Hepatocyte (in vitro differentiated cells): ENCODE measurements around the gene PIK3R5. TPM values are rescaled to one million over a fixed set of nuclear protein-coding genes. Genes with fewer than 3 reads are reported as not detected.
A peak's percentile ranks its signal among the peaks of the same experiment; 100 is the strongest.

Experiments used
- DNase-seq: peaks from one replicate; pipeline ENCODE4 v3.0.0-alpha.2; 2016; ENCODE audit warnings: low spot score
- H2AFZ ChIP-seq: fragments of 200-600 bp; sonication (generic); 2 replicates; pipeline ENCODE4 v1.6.0; 2016; ENCODE audit warnings: antibody characterized with exemption, mild to moderate bottlenecking
- H3K27ac ChIP-seq: fragments of 200-600 bp; sonication (generic); 2 replicates; pipeline ENCODE4 v1.5.1; 2016; ENCODE audit warnings: mild to moderate bottlenecking
- H3K27me3 ChIP-seq: fragments of 200-600 bp; sonication (generic); 2 replicates; pipeline ENCODE4 v1.6.1; 2016
- H3K36me3 ChIP-seq: fragments of 200-600 bp; sonication (generic); replicated peaks from 2 replicates; pipeline ENCODE4 v1.5.1; 2016; ENCODE audit warnings: low read depth; ENCODE audit not compliant: insufficient read depth
- H3K4me1 ChIP-seq: fragments of 200-600 bp; sonication (generic); 2 replicates; pipeline ENCODE4 v1.5.1; 2016; ENCODE audit warnings: mild to moderate bottlenecking, moderate library complexity; ENCODE audit not compliant: insufficient read depth
- H3K4me2 ChIP-seq: fragments of 200-600 bp; sonication (generic); 2 replicates; pipeline ENCODE4 v1.6.0; 2016
- H3K4me3 ChIP-seq: fragments of 200-600 bp; sonication (generic); 2 replicates; pipeline ENCODE4 v1.5.1; 2016; ENCODE audit warnings: mild to moderate bottlenecking
- H3K79me2 ChIP-seq: fragments of 200-600 bp; sonication (generic); 2 replicates; pipeline ENCODE4 v1.6.0; 2017; ENCODE audit warnings: mild to moderate bottlenecking
- H3K9me2 ChIP-seq: fragments of 200-600 bp; sonication (generic); replicated peaks from 2 replicates; pipeline ENCODE4 v1.6.0; 2017; ENCODE audit warnings: mild to moderate bottlenecking; ENCODE audit not compliant: insufficient read depth
- H3K9me3 ChIP-seq: fragments of 200-600 bp; sonication (generic); 2 replicates; pipeline ENCODE4 v1.5.1; 2016; ENCODE audit warnings: low read depth, mild to moderate bottlenecking
- H4K20me1 ChIP-seq: fragments of 200-600 bp; sonication (generic); 2 replicates; pipeline ENCODE4 v1.6.0; 2016; ENCODE audit warnings: mild to moderate bottlenecking; ENCODE audit not compliant: insufficient read depth, poor library complexity, severe bottlenecking
- CTCF ChIP-seq: fragments of 200-600 bp; sonication (generic); IDR thresholded peaks from 2 replicates; pipeline ENCODE4 v1.5.1; 2016; ENCODE audit warnings: antibody characterized with exemption, mild to moderate bottlenecking; ENCODE audit not compliant: poor library complexity
- EZH2 ChIP-seq: fragments of 200-600 bp; sonication (generic); IDR thresholded peaks from 2 replicates; pipeline ENCODE4 v1.6.1; 2016; ENCODE audit warnings: antibody characterized with exemption, mild to moderate bottlenecking, borderline replicate concordance
- EZH2phosphoT487 ChIP-seq: fragments of 200-600 bp; sonication (generic); IDR thresholded peaks from one replicate; pipeline ENCODE4 v1.6.1; 2018; ENCODE audit warnings: antibody characterized with exemption, mild to moderate bottlenecking, low read depth, moderate library complexity; ENCODE audit not compliant: unreplicated experiment, severe bottlenecking
- WGBS: methylation state at CpG from one replicate; pipeline ENCODE4 v1.1.6; 2016; ENCODE audit warnings: low lambda C conversion rate; ENCODE audit errors: missing lambda C conversion rate; 5-methylcytosine and 5-hydroxymethylcytosine counted together
- polyA plus RNA-seq: library from polyadenylated mRNA; unstranded; fragments of >200 nt; fragmentation: Nextera tagmentation; extraction: Ambion mirVana; gene quantifications from 2 replicates; pipeline ENCODE4 v1.2.1, GENCODE V29; 2016
- total RNA-seq: library from RNA; depleted of rRNA; stranded (reverse); fragments of >200 nt; gene quantifications from 2 replicates; pipeline ENCODE4 v1.2.3, GENCODE V29; 2014

The PIK3R5 gene
- total and polyA plus RNA-seq, 2 experiments from 2014 or later: 2.6 TPM; not detected in 1

- Histone ChIP-seq H2AFZ (no peak overlapping the region), H3K9me3 (no peaks in the 10 kb centered on the region), H3K79me2 (no peaks in the 10 kb centered on the region), H4K20me1 (no peaks in the 10 kb centered on the region), H3K36me3 (no peaks in the 10 kb centered on the region), H3K4me2 (no peak overlapping the region), H3K27me3 (no peaks in the 10 kb centered on the region), H3K4me1 (no peaks in the 10 kb centered on the region), H3K27ac (no peak overlapping the region), H3K9me2 (no peaks in the 10 kb centered on the region), H3K4me3 (no peak overlapping the region)
- DNase-seq: peak; percentile 32
- no peak for TF ChIP-seq EZH2
- no peak for TF ChIP-seq EZH2phosphoT487
- peak; percentile 34 for TF ChIP-seq CTCF
- 54% methylated on average over 30 of the region's 33 CpGs for WGBS
These were observed 132.7 kb downstream of the PIK3R5 start for GRCh38 chr17:8832711-8833352.

GRCh38 chr17:8831234-8831849, 134.2 kb downstream of the PIK3R5 start:
- Histone ChIP-seq H3K79me2 (no peaks in the 10 kb centered on the region), H4K20me1 (no peaks in the 10 kb centered on the region), H3K27me3 (no peaks in the 10 kb centered on the region), H3K36me3 (no peaks in the 10 kb centered on the region), H3K9me3 (no peaks in the 10 kb centered on the region), H3K27ac (no peak overlapping the region), H2AFZ (no peak overlapping the region), H3K9me2 (no peaks in the 10 kb centered on the region), H3K4me1 (no peaks in the 10 kb centered on the region), H3K4me2 (no peak overlapping the region), H3K4me3 (no peak overlapping the region)
- DNase-seq: no peak
- TF ChIP-seq CTCF (no peak), EZH2phosphoT487 (no peak), EZH2 (no peak)
- WGBS: 88% methylated on average over 7 of the region's 7 CpGs

- 88% methylated on average over 10 of the region's 10 CpGs for WGBS
- Histone ChIP-seq H3K4me3 (no peak overlapping the region), H3K27ac (no peak overlapping the region), H3K36me3 (no peaks in the 10 kb centered on the region), H2AFZ (no peak overlapping the region), H3K9me3 (no peaks in the 10 kb centered on the region), H3K9me2 (no peaks in the 10 kb centered on the region), H3K27me3 (no peaks in the 10 kb centered on the region), H3K4me1 (no peaks in the 10 kb centered on the region), H4K20me1 (no peaks in the 10 kb centered on the region), H3K4me2 (no peak overlapping the region), H3K79me2 (no peaks in the 10 kb centered on the region)
- DNase-seq: no peak
- TF ChIP-seq EZH2phosphoT487 (no peak), CTCF (no peak), EZH2 (no peak)
These were observed 135.4 kb downstream of the PIK3R5 start for GRCh38 chr17:8830141-8830540.
